ENCODE measurements around the gene JAM3. TPM values are rescaled to one million over a fixed set of nuclear protein-coding genes. Genes with fewer than 3 reads are reported as not detected.

Gene JAM3
- total and polyA plus RNA-seq, 2 donors (not counting 1 experiment from before 2014, with no cell fraction given) = 13.5 to 29.6 TPM

- ATAC-seq (ENCODE audit: low read depth) (no peak), DNase-seq (no peak)
- Mint-ChIP-seq H3K4me1 (no peaks in the 10 kb centered on the region), H3K4me3 (no peak overlapping the region), H3K27me3 (peaks cover 49% of the 10 kb centered on the region), H3K9me3 (ENCODE audit: insufficient read depth) (no peaks in the 10 kb centered on the region), H3K27ac (no peak overlapping the region)
- 0% methylated on average over 1 of the region's 2 CpGs for WGBS (ENCODE audit: insufficient coverage)
- Histone ChIP-seq H3K4me2 (replicated peaks; ENCODE audit: low read depth, low read length, poor library complexity, severe bottlenecking) (no peak overlapping the region), H3K27me3 (replicated peaks in 1 of 4; ENCODE audit: control extremely low read depth in 1 of 4, control insufficient read depth in 3 of 4, insufficient read depth in 4 of 4, low read length in 3 of 4) (peaks cover 0 to 11% (median 7%) of the 10 kb centered on the region in 4 experiments), H4K20me1 (ENCODE audit: control insufficient read depth, insufficient read depth, low read length, poor library complexity, severe bottlenecking) (no peaks in the 10 kb centered on the region), H3K27ac (ENCODE audit: low read length in 2 of 2) (no peak overlapping the region), H3K9me3 (ENCODE audit: control extremely low read depth in 1 of 3, control insufficient read depth in 2 of 3, insufficient read depth in 1 of 3, low read length in 2 of 3) (no peaks in the 10 kb centered on the region), H3K36me3 (replicated peaks in 1 of 2; ENCODE audit: control extremely low read depth in 1 of 2, control insufficient read depth in 1 of 2, extremely low read depth in 1 of 2, insufficient read depth in 2 of 2, low read length in 1 of 2) (no peaks in the 10 kb centered on the region), H3K9ac (ENCODE audit: low read length) (no peak overlapping the region), H3K4me1 (ENCODE audit: control insufficient read depth in 2 of 2, insufficient read depth in 2 of 2, low read length in 2 of 2) (no peaks in the 10 kb centered on the region), H3K4me3 (ENCODE audit: control extremely low read depth in 1 of 5, extremely low read depth in 1 of 5, insufficient read depth in 1 of 5, low read depth in 2 of 5, low read length in 4 of 5) (no peak overlapping the region), H3K79me2 (ENCODE audit: control insufficient read depth, insufficient read depth, low read length) (peaks cover 5% of the 10 kb centered on the region), H2AFZ (ENCODE audit: insufficient read depth, low read depth, low read length, poor library complexity, severe bottlenecking) (no peak overlapping the region)
- CTCF ChIA-PET = interaction anchor here (0.6 to 4.5 kb wide), 3 partner anchors 12 to 146 kb away, joined by 3 to 21 read pairs (median 3); no protein-coding TSS in a partner anchor
- intact Hi-C loops (cut with micrococcal nuclease) = no loop called here
- POLR2A ChIA-PET = no interaction called here
- no peak for TF ChIP-seq CTCF (IDR thresholded peaks at IDR 0.05)
- no peak for TF ChIP-seq EZH2 (IDR thresholded peaks at IDR 0.05; ENCODE audit: borderline replicate concordance, insufficient read depth, low read depth, low read length, poor library complexity, severe bottlenecking)
Observed at GRCh38 chr11:134063124-134063495, 5.8 kb upstream of the JAM3 start.

- H3K4me1 Mint-ChIP-seq = peaks cover 5% of the 10 kb centered on the region
- no peak overlapping the region for H3K27ac Mint-ChIP-seq
- TF ChIP-seq CTCF (IDR thresholded peaks at IDR 0.05) (no peak), EZH2 (IDR thresholded peaks at IDR 0.05; ENCODE audit: borderline replicate concordance, insufficient read depth, low read depth, low read length, poor library complexity, severe bottlenecking) (no peak)
- Histone ChIP-seq H3K4me1 (ENCODE audit: control insufficient read depth in 2 of 2, insufficient read depth in 2 of 2, low read length in 2 of 2) (peaks cover 4 to 5% of the 10 kb centered on the region in 2 donors), H4K20me1 (ENCODE audit: control insufficient read depth, insufficient read depth, low read length, poor library complexity, severe bottlenecking) (no peaks in the 10 kb centered on the region), H3K9me3 (ENCODE audit: control extremely low read depth in 1 of 3, control insufficient read depth in 2 of 3, insufficient read depth in 1 of 3, low read length in 2 of 3) (no peaks in the 10 kb centered on the region), H3K36me3 (replicated peaks in 1 of 2; ENCODE audit: control extremely low read depth in 1 of 2, control insufficient read depth in 1 of 2, extremely low read depth in 1 of 2, insufficient read depth in 2 of 2, low read length in 1 of 2) (no peaks in the 10 kb centered on the region), H3K4me3 (ENCODE audit: control extremely low read depth in 1 of 5, extremely low read depth in 1 of 5, insufficient read depth in 1 of 5, low read depth in 2 of 5, low read length in 4 of 5) (no peak overlapping the region), H3K27me3 (replicated peaks in 1 of 4; ENCODE audit: control extremely low read depth in 1 of 4, control insufficient read depth in 3 of 4, insufficient read depth in 4 of 4, low read length in 3 of 4) (peaks cover 0 to 6% (median 2%) of the 10 kb centered on the region in 4 experiments), H3K79me2 (ENCODE audit: control insufficient read depth, insufficient read depth, low read length) (peaks cover 5% of the 10 kb centered on the region), H3K27ac (ENCODE audit: low read length in 2 of 2) (no peak overlapping the region), H3K4me2 (replicated peaks; ENCODE audit: low read depth, low read length, poor library complexity, severe bottlenecking) (no peak overlapping the region), H2AFZ (ENCODE audit: insufficient read depth, low read depth, low read length, poor library complexity, severe bottlenecking) (no peak overlapping the region), H3K9ac (ENCODE audit: low read length) (no peak overlapping the region)
- peaks cover 42% of the 10 kb centered on the region for H3K27me3 Mint-ChIP-seq
- CTCF ChIA-PET = interaction anchor here (4.5 kb wide), 1 partner anchor 13 kb away, joined by 21 read pairs; no protein-coding TSS in a partner anchor
- WGBS (ENCODE audit: insufficient coverage) = 87% methylated on average over 8 of the region's 12 CpGs
- POLR2A ChIA-PET = no interaction called here
- intact Hi-C loops (cut with micrococcal nuclease) = no loop called here
- H3K9me3 Mint-ChIP-seq (ENCODE audit: insufficient read depth) = no peaks in the 10 kb centered on the region
- ATAC-seq (ENCODE audit: low read depth) = no peak
- no peak overlapping the region for H3K4me3 Mint-ChIP-seq
- no peak for DNase-seq
Observed at GRCh38 chr11:134063991-134064747, 4.7 kb upstream of the JAM3 start.

Data from B cell (primary cell).